Activated CD4-positive, alpha-beta memory T cell treated with anti-CD3 and anti-CD28 coated beads for 36 hours (primary cell): ENCODE results near the gene VILL. TPM values are rescaled to one million over a fixed set of nuclear protein-coding genes. Genes with fewer than 3 reads are reported as not detected.
"Not testable (repeated sequence)": the region's sequence is repeated elsewhere in the genome, so short reads cannot be mapped to it uniquely, and the experiment has no call there.

ENCODE experiments used
- CTCF ChIA-PET: fragments of 350-600 bp; sonication (Branson Sonifier 250); formaldehyde crosslinking; loops from one replicate; lab custom pipeline; 2021; ENCODE audit warnings: antibody characterized with exemption, inconsistent platforms; lab: Charles Lee
- POLR2A ChIA-PET: fragments of 350-600 bp; sonication (Branson Sonifier 250); formaldehyde crosslinking; loops from one replicate; lab custom pipeline; 2021; ENCODE audit warnings: antibody characterized with exemption; lab: Charles Lee
- DNase-seq: peaks from one replicate; pipeline ENCODE4 v3.0.0-alpha.2; 2020
- H3K27ac Mint-ChIP-seq: one replicate; pipeline ENCODE4 v1.8.0; 2021; ENCODE audit warnings: mixed read lengths
- H3K27me3 Mint-ChIP-seq: one replicate; pipeline ENCODE4 v1.8.0; 2021; ENCODE audit warnings: mixed read lengths
- H3K36me3 Mint-ChIP-seq: one replicate; pipeline ENCODE4 v1.8.0; 2021; ENCODE audit warnings: mixed read lengths
- H3K4me1 Mint-ChIP-seq: one replicate; pipeline ENCODE4 v1.8.0; 2021; ENCODE audit warnings: low read depth, mixed read lengths
- H3K4me3 Mint-ChIP-seq: one replicate; pipeline ENCODE4 v1.8.0; 2021; ENCODE audit warnings: mild to moderate bottlenecking, mixed read lengths
- H3K9me3 Mint-ChIP-seq: one replicate; pipeline ENCODE4 v1.8.0; 2021; ENCODE audit warnings: mixed read lengths
- intact Hi-C: fragments of 100-400 bp; cut with micrococcal nuclease; formaldehyde crosslinking; loops from one replicate; pipeline ENCODE4 v1.15.1; 2023
- microRNA-seq: library from miRNA; unstranded; fragments of <30 nt; microRNA quantifications from one replicate; pipeline ENCODE4 v1.2.0, GENCODE V29; 2022; ENCODE audit warnings: borderline number of aligned reads, borderline microRNAs expressed, borderline replicate concordance
- total RNA-seq, 2 experiments: library from RNA; stranded (reverse); gene quantifications; one replicate each; pipeline ENCODE4 v1.2.3, GENCODE V29; 2021

VILL gene
- total RNA-seq, 2 experiments from 2014 or later = 9.9 to 11.3 TPM

- no peak overlapping the region for H3K4me3 Mint-ChIP-seq
- peaks cover 2% of the 10 kb centered on the region for H3K36me3 Mint-ChIP-seq
- H3K9me3 Mint-ChIP-seq = no peaks in the 10 kb centered on the region
- ChIA-PET CTCF (interaction anchor here (0.7 kb wide), 1 partner anchor 11 kb away, joined by 4 read pairs; no protein-coding TSS in a partner anchor), POLR2A (no interaction called here)
- H3K4me1 Mint-ChIP-seq = no peaks in the 10 kb centered on the region
- H3K27ac Mint-ChIP-seq = no peak overlapping the region
- no peaks in the 10 kb centered on the region for H3K27me3 Mint-ChIP-seq
- no peak for DNase-seq
- intact Hi-C loops = no loop called here
Measured at GRCh38 chr3:38049358-38050126, 59.0 kb downstream of the VILL start.

GRCh38 chr3:38051131-38051530 lies 60.5 kb downstream of the VILL start:
- H3K4me1 Mint-ChIP-seq = no peaks in the 10 kb centered on the region
- H3K9me3 Mint-ChIP-seq = no peaks in the 10 kb centered on the region
- H3K36me3 Mint-ChIP-seq = peaks cover 2% of the 10 kb centered on the region
- CTCF ChIA-PET = no interaction called here
- DNase-seq = no peak
- intact Hi-C loops = no loop called here
- no peak overlapping the region for H3K4me3 Mint-ChIP-seq
- no peak overlapping the region for H3K27ac Mint-ChIP-seq
- POLR2A ChIA-PET = interaction anchor here (0.6 kb wide), 1 partner anchor 67 kb away, joined by 3 read pairs; no protein-coding TSS in a partner anchor
- no peaks in the 10 kb centered on the region for H3K27me3 Mint-ChIP-seq

DNA sequence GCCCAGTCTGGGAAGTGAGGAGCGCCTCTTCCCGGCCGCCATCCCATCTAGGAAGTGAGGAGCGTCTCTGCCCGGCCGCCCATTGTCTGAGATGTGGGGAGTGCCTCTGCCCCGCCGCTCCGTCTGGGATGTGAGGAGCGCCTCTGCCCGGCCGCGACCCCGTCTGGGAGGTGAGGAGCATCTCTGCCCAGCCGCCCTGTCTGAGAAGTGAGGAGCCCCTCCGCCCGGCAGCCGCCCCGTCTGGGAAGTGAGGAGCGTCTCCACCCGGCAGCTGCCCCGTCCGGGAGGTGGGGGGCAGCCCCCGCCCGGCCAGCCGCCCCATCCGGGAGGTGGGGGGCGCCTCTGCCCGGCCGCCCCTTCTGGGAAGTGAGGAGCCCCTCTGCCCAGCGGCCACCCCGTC lies 62.7 kb downstream of the VILL start:
- H3K9me3 Mint-ChIP-seq, H3K36me3 Mint-ChIP-seq, H3K27ac Mint-ChIP-seq, intact Hi-C loops, H3K4me1 Mint-ChIP-seq, H3K4me3 Mint-ChIP-seq, H3K27me3 Mint-ChIP-seq, DNase-seq, CTCF ChIA-PET, POLR2A ChIA-PET: not testable (repeated sequence)

GRCh38 chr3:38053813-38054498 lies 63.4 kb downstream of the VILL start:
- H3K27me3 Mint-ChIP-seq, POLR2A ChIA-PET: not testable (repeated sequence)

GRCh38 chr3:38054499-38055001 lies 64.0 kb downstream of the VILL start:
- Mint-ChIP-seq H3K9me3 (no peaks in the 10 kb centered on the region), H3K4me3 (no peak overlapping the region), H3K27me3 (no peaks in the 10 kb centered on the region), H3K4me1 (no peaks in the 10 kb centered on the region), H3K36me3 (no peaks in the 10 kb centered on the region), H3K27ac (no peak overlapping the region)
- ChIA-PET CTCF (no interaction called here), POLR2A (no interaction called here)
- intact Hi-C loops = no loop called here
- DNase-seq = peak; percentile 24

More at GRCh38 chr3:38053813-38054498, 63.4 kb downstream of the VILL start:
- H3K9me3 Mint-ChIP-seq, H3K4me1 Mint-ChIP-seq, intact Hi-C loops, H3K36me3 Mint-ChIP-seq, H3K4me3 Mint-ChIP-seq, H3K27ac Mint-ChIP-seq, DNase-seq, CTCF ChIA-PET: not testable (repeated sequence)

Small RNA genes within 50 kb of the gene (microRNA-seq; reads per million reads assigned to microRNA genes)
- 5.9 reads per million, percentile 20 among the genes with 10 or more reads in this experiment for gene MIR26A1

Other genes with a start within 250 kb of the VILL start
- 1 to 10 TPM; 3.7 to 5.1 TPM for gene CTDSPL, start 128.9 kb upstream of the VILL start, total RNA-seq
- 10 to 100 TPM; 17.3 to 17.6 TPM for gene PLCD1, start 38.9 kb downstream of the VILL start, total RNA-seq
- 1 to 10 TPM in 1 of 2 experiments, under 1 TPM in 1; 0.70 to 1.1 TPM for gene DLEC1, start 48.4 kb downstream of the VILL start, total RNA-seq
- 10 to 100 TPM; 55.5 to 57.7 TPM for gene ACAA1, start 146.3 kb downstream of the VILL start, total RNA-seq
- gene MYD88, start 147.9 kb downstream of the VILL start, total RNA-seq = 10 to 100 TPM; 32.3 to 34.8 TPM
- gene OXSR1, start 174.8 kb downstream of the VILL start, total RNA-seq = 10 to 100 TPM; 47.5 to 48.5 TPM